GM12891 (cell line): ENCODE measurements around the gene ACTR5.

Experiments
- PAX5 ChIP-seq: IDR thresholded peaks from 2 replicates; pipeline ENCODE4 v1.6.1; 2011; ENCODE audit warnings: low read length, moderate library complexity, mild to moderate bottlenecking; ENCODE audit not compliant: insufficient read depth, severe bottlenecking
- POLR2A ChIP-seq: IDR thresholded peaks from 2 replicates; pipeline ENCODE4 v1.6.1; 2011; ENCODE audit warnings: low read depth, low read length, control low read depth
- POLR2AphosphoS5 ChIP-seq: IDR thresholded peaks from 2 replicates; pipeline ENCODE4 v1.6.1; 2011; ENCODE audit warnings: low read depth, low read length, control low read depth
- POU2F2 ChIP-seq: IDR thresholded peaks from 2 replicates; pipeline ENCODE4 v1.6.1; 2011; ENCODE audit warnings: low read depth, mild to moderate bottlenecking, control low read depth, low read length, moderate library complexity
- SPI1 ChIP-seq: IDR thresholded peaks from 2 replicates; pipeline ENCODE4 v1.6.1; 2011; ENCODE audit warnings: low read depth, low read length, control low read depth
- TAF1 ChIP-seq: IDR thresholded peaks from 2 replicates; pipeline ENCODE4 v1.6.1; 2011; ENCODE audit warnings: low read depth, low read length, control low read depth

- TF ChIP-seq POLR2A (no peak), POLR2AphosphoS5 (no peak), TAF1 (no peak), PAX5 (no peak), POU2F2 (no peak), SPI1 (no peak)
These were observed 49.7 kb upstream of the ACTR5 start for GRCh38 chr20:38698541-38698940.
